K562 (cell line): Measurements from ENCODE around the gene CCPG1. TPM values are rescaled to one million over a fixed set of nuclear protein-coding genes. Genes with fewer than 3 reads are reported as not detected.

Source experiments
- ATAC-seq: fragments of 200-7000 bp; cut with Tn5 transposase; 3 replicates; pipeline ENCODE4 v1.9.1; 2020; ENCODE audit warnings: moderate library complexity
- BruUV-seq: library from RNA; stranded (reverse); fragments of 400-500 nt; replicated peaks from 2 replicates; lab custom pipeline; 2021; lab: Mats Ljungman, UMichigan
- CTCF ChIA-PET: fragments of 300-600 bp; formaldehyde crosslinking; extraction: SDS; loops from one replicate; lab custom pipeline; 2021; ENCODE audit warnings: low intra/inter-chr PET ratio; lab: Yijun Ruan, JAX
- POLR2A ChIA-PET: fragments of 300-600, 350-650 bp; sonication (Branson Sonifier 250); formaldehyde crosslinking; extraction: SDS; loops from one replicate; lab custom pipeline; 2021; ENCODE audit warnings: antibody characterized with exemption, inconsistent platforms; lab: Yijun Ruan, JAX
- DNase-seq, 4 experiments: peaks; one replicate each; pipeline versions ENCODE4 v3.0.0 to v3.0.0-alpha.2; 2011 to 2018; ENCODE audit warnings: low spot score in 3 of 4, mixed read lengths in 3 of 4; ENCODE audit errors: extremely low read depth in 1 of 4
- FAIRE-seq: peaks from 2 replicates; lab custom pipeline; 2011; peaks lifted over from hg19 to GRCh38; lab: Jason Lieb, UNC
- H2AFZ ChIP-seq: 2 replicates; pipeline ENCODE4 v1.6.0; 2011; ENCODE audit warnings: low read depth, low read length, control low read depth, inconsistent platforms
- H3K27ac ChIP-seq: fragments of 200-600 bp; 3 replicates; pipeline ENCODE4 v1.8.0; 2011; ENCODE audit warnings: low read depth, mild to moderate bottlenecking, control low read depth, inconsistent platforms, low read length, moderate library complexity, mixed read lengths; ENCODE audit errors: extremely low read depth
- H3K27me3 ChIP-seq, 2 experiments: fragments of 300-600 bp in 1 of 2; 2 replicates in 1 of 2; 3 replicates in 1 of 2; pipeline versions ENCODE4 v1.6.0 to v1.8.0; 2011; ENCODE audit warnings: inconsistent platforms in 2 of 2, low read length in 2 of 2, mild to moderate bottlenecking in 1 of 2, mixed read lengths in 1 of 2, moderate library complexity in 1 of 2; ENCODE audit not compliant: control insufficient read depth in 2 of 2, insufficient read depth in 2 of 2
- H3K36me3 ChIP-seq: fragments of 300-600 bp; 3 replicates; pipeline ENCODE4 v1.8.0; 2011; ENCODE audit warnings: mild to moderate bottlenecking, low read length, inconsistent platforms; ENCODE audit not compliant: control insufficient read depth, insufficient read depth
- H3K4me1 ChIP-seq, 2 experiments: fragments of 200-600 bp in 1 of 2; replicated peaks in 1 of 2; 2 replicates in 1 of 2; 3 replicates in 1 of 2; pipeline versions ENCODE4 v1.5.1 to v1.8.0; 2011; ENCODE audit warnings: inconsistent platforms in 2 of 2, low read length in 2 of 2, mild to moderate bottlenecking in 1 of 2, mixed read lengths in 1 of 2, moderate library complexity in 1 of 2; ENCODE audit not compliant: control insufficient read depth in 2 of 2, insufficient read depth in 2 of 2
- H3K4me2 ChIP-seq: 2 replicates; pipeline ENCODE4 v1.6.1; 2011; ENCODE audit warnings: low read length, control low read depth, inconsistent platforms, mixed read lengths; ENCODE audit not compliant: insufficient read depth
- H3K4me3 ChIP-seq: fragments of 200-600 bp; sonication (generic), shearing (Covaris generic); 2 replicates; pipeline ENCODE4 v1.5.1; 2016; ENCODE audit warnings: control low read depth, inconsistent platforms
- H3K79me2 ChIP-seq: fragments of 200-600 bp; 3 replicates; pipeline ENCODE4 v1.8.0; 2011; ENCODE audit warnings: low read length, inconsistent platforms; ENCODE audit not compliant: control insufficient read depth, insufficient read depth
- H3K9ac ChIP-seq, 2 experiments: 2 replicates each; pipeline versions ENCODE4 v1.6.0 to v1.6.1; 2011; ENCODE audit warnings: low read depth in 2 of 2, low read length in 2 of 2, control low read depth in 1 of 2, inconsistent platforms in 1 of 2, mild to moderate bottlenecking in 1 of 2, mixed read lengths in 1 of 2; ENCODE audit not compliant: insufficient read depth in 1 of 2
- H3K9me1 ChIP-seq: one replicate; pipeline ENCODE4 v1.6.0; 2011; ENCODE audit warnings: inconsistent platforms, mild to moderate bottlenecking, low read length, moderate library complexity; ENCODE audit not compliant: control insufficient read depth, insufficient read depth
- H3K9me3 ChIP-seq: replicated peaks from 2 replicates; pipeline ENCODE4 v1.5.1; 2011; ENCODE audit warnings: low read depth, low read length, inconsistent platforms; ENCODE audit not compliant: control insufficient read depth, insufficient read depth
- H4K20me1 ChIP-seq: replicated peaks from 2 replicates; pipeline ENCODE4 v1.6.1; 2011; ENCODE audit warnings: low read length, inconsistent platforms, mixed read lengths; ENCODE audit not compliant: control insufficient read depth, insufficient read depth
- ATF1 ChIP-seq, 2 experiments: fragments of 450-650 bp in 1 of 2; IDR thresholded peaks; 2 replicates each; pipeline ENCODE4 v1.6.1; 2016; ENCODE audit warnings: missing compliant biosample characterization in 1 of 2, missing genetic modification characterization in 1 of 2
- BRCA1 ChIP-seq, 2 experiments: fragments of 450-650 bp in 1 of 2; sonication (generic) in 1 of 2; formaldehyde crosslinking in 1 of 2; IDR thresholded peaks; 2 replicates each; pipeline versions ENCODE4 v1.5.0 to v1.6.1; 2017 to 2020; ENCODE audit warnings: mild to moderate bottlenecking in 1 of 2, missing genetic modification reagents in 1 of 2
- CEBPG ChIP-seq, 3 experiments: fragments of 200-800 bp in 1 of 3; sonication (Bioruptor generic) in 1 of 3; sonication (generic) in 1 of 3; formaldehyde crosslinking in 1 of 3; IDR thresholded peaks in 2 of 3; conservative IDR thresholded peaks in 1 of 3; 2 replicates each; pipeline versions ENCODE4 v1.6.1 to v1.8.0; 2016 to 2022; ENCODE audit warnings: missing compliant biosample characterization in 2 of 3, missing genetic modification characterization in 2 of 3, mild to moderate bottlenecking in 1 of 3, missing genetic modification reagents in 1 of 3
- ETV6 ChIP-seq, 3 experiments: fragments of 150-350 bp in 1 of 3; sonication (generic) in 1 of 3; formaldehyde crosslinking in 1 of 3; IDR thresholded peaks; 2 replicates each; pipeline versions ENCODE4 v1.6.1 to v1.8.0; 2014 to 2022; ENCODE audit warnings: borderline replicate concordance in 2 of 3, low read depth in 2 of 3, antibody characterized with exemption in 1 of 3, low read length in 1 of 3, mild to moderate bottlenecking in 1 of 3, missing genetic modification reagents in 1 of 3
- KAT8 ChIP-seq: fragments of 450-650 bp; IDR thresholded peaks from 2 replicates; pipeline ENCODE4 v1.6.1; 2016; ENCODE audit warnings: low read depth, mild to moderate bottlenecking
- LCOR ChIP-seq: sonication (generic); formaldehyde crosslinking; IDR thresholded peaks from 2 replicates; pipeline ENCODE4 v1.8.0; 2022; ENCODE audit warnings: mild to moderate bottlenecking, missing genetic modification reagents
- LEF1 ChIP-seq: fragments of 450-650 bp; IDR thresholded peaks from 2 replicates; pipeline ENCODE4 v1.6.1; 2016; ENCODE audit warnings: mild to moderate bottlenecking
- NR4A1 ChIP-seq, 2 experiments: fragments of 250-450 bp in 1 of 2; fragments of 450-650 bp in 1 of 2; sonication (Bioruptor Pico) in 1 of 2; IDR thresholded peaks; 2 replicates each; pipeline versions ENCODE4 v1.4.0 to v1.6.1; 2016 to 2020; ENCODE audit warnings: mild to moderate bottlenecking in 2 of 2, missing compliant biosample characterization in 1 of 2, missing genetic modification characterization in 1 of 2, moderate library complexity in 1 of 2
- POLR2H ChIP-seq: IDR thresholded peaks from 2 replicates; pipeline ENCODE4 v1.6.1; 2016; ENCODE audit warnings: missing genetic modification characterization, low read depth, mild to moderate bottlenecking, control low read depth, missing compliant biosample characterization, moderate library complexity
- RBBP5 ChIP-seq: fragments of 200-600 bp; sonication (generic); IDR thresholded peaks from 2 replicates; pipeline ENCODE4 v1.6.1; 2012; ENCODE audit warnings: borderline replicate concordance, mild to moderate bottlenecking, low read length, control low read depth, inconsistent platforms; ENCODE audit not compliant: insufficient read depth, poor library complexity, severe bottlenecking
- SMARCE1 ChIP-seq: fragments of 450-650 bp; IDR thresholded peaks from 2 replicates; pipeline ENCODE4 v1.7.1; 2016; ENCODE audit warnings: mild to moderate bottlenecking
- ZBED1 ChIP-seq: IDR thresholded peaks from 2 replicates; pipeline ENCODE4 v1.6.1; 2014
- ZFPM2 ChIP-seq: fragments of 250-450 bp; sonication (Bioruptor Pico); IDR thresholded peaks from 2 replicates; pipeline ENCODE4 v1.5.1; 2022; ENCODE audit warnings: mild to moderate bottlenecking
- ZNF184 ChIP-seq: sonication (generic); formaldehyde crosslinking; IDR thresholded peaks from 2 replicates; pipeline ENCODE4 v1.5.0; 2020; ENCODE audit warnings: missing genetic modification reagents
- ZNF23 ChIP-seq: fragments of 250-450 bp; sonication (Bioruptor Pico); IDR thresholded peaks from 2 replicates; pipeline ENCODE4 v1.4.0; 2020; ENCODE audit warnings: mild to moderate bottlenecking
- ZNF695 ChIP-seq: fragments of 450-650 bp; formaldehyde crosslinking; IDR thresholded peaks from 2 replicates; pipeline ENCODE4 v1.4.0; 2020; ENCODE audit warnings: mild to moderate bottlenecking, moderate library complexity
- ZNF780A ChIP-seq: fragments of 250-450 bp; sonication (Bioruptor Pico); IDR thresholded peaks from 2 replicates; pipeline ENCODE4 v1.5.0; 2021; ENCODE audit warnings: mild to moderate bottlenecking
- WGBS: fragments of 100-300 bp; shearing (Covaris generic); methylation state at CpG from one replicate; pipeline ENCODE4 v1.1.6; 2016; ENCODE audit warnings: low coverage, mixed read lengths; ENCODE audit not compliant: insufficient coverage; ENCODE audit errors: missing lambda C conversion rate; 5-methylcytosine and 5-hydroxymethylcytosine counted together
- in situ Hi-C: fragments of 300-500 bp; cut with MboI; formaldehyde crosslinking; loops from 4 replicates; pipeline ENCODE4 v1.15.0; 2018; ENCODE audit warnings: inconsistent platforms, mixed read lengths
- intact Hi-C: fragments of 100-400 bp; cut with micrococcal nuclease; formaldehyde crosslinking; loops from 2 replicates; pipeline ENCODE4 v1.14.2; 2022
- polyA plus RNA-seq, 8 experiments: library from polyadenylated mRNA; depleted of rRNA in 4 of 8; stranded (reverse) in 5 of 8; unstranded in 3 of 8; fragments of >200 nt; fragmentation: Nextera tagmentation in 2 of 8; fragmentation: Illumina TruSeq in 1 of 8; extraction: Ambion mirVana in 2 of 8; extraction: Trizol in 1 of 8; gene quantifications; 2 replicates each; pipeline versions ENCODE4 v1.2.1 to v1.2.3, GENCODE V29; 2011 to 2014; ENCODE audit warnings: inconsistent platforms in 1 of 8, missing spikeins in 1 of 8
- total RNA-seq, 7 experiments: library from RNA; depleted of rRNA in 6 of 7; stranded (reverse); fragments of >200 nt in 6 of 7; fragmentation: Illumina TruSeq in 2 of 7; extraction: Trizol in 2 of 7; gene quantifications; 2 replicates each; pipeline versions ENCODE4 v1.2.1 to v1.2.3, GENCODE V29; 2011 to 2021; ENCODE audit warnings: low replicate concordance in 1 of 7
- TF ChIP-seq, protein P1 (sequence below): IDR thresholded peaks from 2 replicates; pipeline ENCODE4 v1.6.1; 2016; ENCODE audit warnings: missing genetic modification characterization, missing compliant biosample characterization
- TF ChIP-seq, protein P2 (sequence below), 2 experiments: fragments of 450-650 bp; IDR thresholded peaks; 2 replicates each; pipeline ENCODE4 v1.6.1; 2016

Gene CCPG1
- total and polyA plus RNA-seq, 9 of the 15 experiments (the other 6 are each of a cell fraction or from before 2014, with no cell fraction given), result 33.0 to 54.9 (median 41.1) TPM

DNA sequence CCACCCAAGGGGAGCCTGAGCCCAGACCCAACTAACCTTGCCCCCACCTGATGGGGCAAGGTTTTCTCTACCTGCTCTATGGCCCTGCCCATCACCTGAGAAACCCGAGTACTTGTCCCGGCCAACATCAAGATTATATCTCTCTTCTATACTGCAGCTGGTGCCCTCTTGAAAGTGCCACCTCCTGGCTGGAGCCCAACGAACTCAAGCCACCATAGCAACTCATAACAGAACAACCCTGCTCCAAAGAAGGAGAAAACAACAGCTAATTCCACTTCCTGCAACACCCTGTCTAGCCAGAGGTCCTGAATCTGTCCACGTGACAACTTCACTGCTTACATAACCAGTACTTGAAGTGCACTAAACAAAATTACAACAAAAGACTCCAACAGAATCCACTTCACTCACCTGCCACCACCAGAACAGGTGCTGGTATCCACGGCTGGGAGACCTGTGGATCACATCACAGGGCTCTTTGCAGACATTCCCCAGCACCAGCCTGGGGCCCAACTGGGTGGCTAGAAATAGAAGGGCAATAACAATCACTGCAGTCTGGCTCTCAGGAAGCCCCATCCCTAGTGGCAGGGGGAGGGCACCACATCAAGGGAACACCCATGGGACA lies 49.4 kb upstream of the CCPG1 start:
- Histone ChIP-seq H3K36me3 (no peaks in the 10 kb centered on the region), H3K79me2 (no peaks in the 10 kb centered on the region), H3K27me3 (peaks cover 0 to 4% of the 10 kb centered on the region in 2 experiments; a peak in 2 of 5 replicates), H3K4me3 (no peak overlapping the region), H3K9me1 (no peaks in the 10 kb centered on the region), H3K4me1 (no peaks in the 10 kb centered on the region), H3K4me2 (no peak overlapping the region), H2AFZ (no peak overlapping the region), H4K20me1 (no peaks in the 10 kb centered on the region), H3K9ac (no peak overlapping the region), H3K9me3 (no peaks in the 10 kb centered on the region), H3K27ac (no peak overlapping the region)
- no TSS peak for BruUV-seq
- intact Hi-C loops (no loop called here), in situ Hi-C loops (no loop called here)
- 2% methylated on average over 5 of the region's 5 CpGs for WGBS
- ChIA-PET POLR2A (no interaction called here), CTCF (no interaction called here)
- FAIRE-seq, result no peak
- no peak for ATAC-seq
- DNase-seq, result no peak
- TF ChIP-seq, protein P1, sequence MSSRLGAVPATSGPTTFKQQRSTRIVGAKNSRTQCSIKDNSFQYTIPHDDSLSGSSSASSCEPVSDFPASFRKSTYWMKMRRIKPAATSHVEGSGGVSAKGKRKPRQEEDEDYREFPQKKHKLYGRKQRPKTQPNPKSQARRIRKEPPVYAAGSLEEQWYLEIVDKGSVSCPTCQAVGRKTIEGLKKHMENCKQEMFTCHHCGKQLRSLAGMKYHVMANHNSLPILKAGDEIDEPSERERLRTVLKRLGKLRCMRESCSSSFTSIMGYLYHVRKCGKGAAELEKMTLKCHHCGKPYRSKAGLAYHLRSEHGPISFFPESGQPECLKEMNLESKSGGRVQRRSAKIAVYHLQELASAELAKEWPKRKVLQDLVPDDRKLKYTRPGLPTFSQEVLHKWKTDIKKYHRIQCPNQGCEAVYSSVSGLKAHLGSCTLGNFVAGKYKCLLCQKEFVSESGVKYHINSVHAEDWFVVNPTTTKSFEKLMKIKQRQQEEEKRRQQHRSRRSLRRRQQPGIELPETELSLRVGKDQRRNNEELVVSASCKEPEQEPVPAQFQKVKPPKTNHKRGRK (tag), result no peak
- TF ChIP-seq ATF1 (CRISPR knock-in tag; IDR thresholded peaks at IDR 0.05), result no peak
- no peak for TF ChIP-seq ATF1 (tag; IDR thresholded peaks at IDR 0.05)
- no peak for TF ChIP-seq ZNF695
- TF ChIP-seq POLR2H (tag), result no peak
- TF ChIP-seq, protein P2, sequence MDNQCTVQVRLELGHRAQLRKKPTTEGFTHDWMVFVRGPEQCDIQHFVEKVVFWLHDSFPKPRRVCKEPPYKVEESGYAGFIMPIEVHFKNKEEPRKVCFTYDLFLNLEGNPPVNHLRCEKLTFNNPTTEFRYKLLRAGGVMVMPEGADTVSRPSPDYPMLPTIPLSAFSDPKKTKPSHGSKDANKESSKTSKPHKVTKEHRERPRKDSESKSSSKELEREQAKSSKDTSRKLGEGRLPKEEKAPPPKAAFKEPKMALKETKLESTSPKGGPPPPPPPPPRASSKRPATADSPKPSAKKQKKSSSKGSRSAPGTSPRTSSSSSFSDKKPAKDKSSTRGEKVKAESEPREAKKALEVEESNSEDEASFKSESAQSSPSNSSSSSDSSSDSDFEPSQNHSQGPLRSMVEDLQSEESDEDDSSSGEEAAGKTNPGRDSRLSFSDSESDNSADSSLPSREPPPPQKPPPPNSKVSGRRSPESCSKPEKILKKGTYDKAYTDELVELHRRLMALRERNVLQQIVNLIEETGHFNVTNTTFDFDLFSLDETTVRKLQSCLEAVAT (IDR thresholded peaks at IDR 0.05), result no peak
- TF ChIP-seq LCOR (CRISPR knock-in tag), result no peak
- no peak for TF ChIP-seq KAT8
- TF ChIP-seq ZNF23, result no peak
- no peak for TF ChIP-seq BRCA1 (IDR thresholded peaks at IDR 0.05)
- TF ChIP-seq BRCA1 (CRISPR knock-in tag; IDR thresholded peaks at IDR 0.05), result no peak
- TF ChIP-seq SMARCE1, result no peak
- no peak for TF ChIP-seq NR4A1 (CRISPR knock-in tag; IDR thresholded peaks at IDR 0.05)
- no peak for TF ChIP-seq NR4A1 (tag; IDR thresholded peaks at IDR 0.05)
- TF ChIP-seq RBBP5, result no peak
- no peak for TF ChIP-seq ZFPM2 (CRISPR knock-in tag)
- TF ChIP-seq ZNF184 (CRISPR knock-in tag), result no peak
- TF ChIP-seq LEF1, result no peak
- TF ChIP-seq ETV6 (IDR thresholded peaks at IDR 0.05; ENCODE audit: borderline replicate concordance in 1 of 2, low read depth in 2 of 2, low read length in 1 of 2), result no peak
- no peak for TF ChIP-seq ETV6 (CRISPR knock-in tag; IDR thresholded peaks at IDR 0.05; ENCODE audit: borderline replicate concordance)
- TF ChIP-seq ZNF780A (CRISPR knock-in tag), result no peak
- TF ChIP-seq ZBED1, result no peak
- no peak for TF ChIP-seq CEBPG (CRISPR knock-in tag; IDR thresholded peaks at IDR 0.05)
- no peak for TF ChIP-seq CEBPG (tag; conservative IDR thresholded peaks at IDR 0.05 in 1 of 2, IDR thresholded peaks at IDR 0.05 in 1 of 2)
